Epithelial cell of esophagus (primary cell): ENCODE data around the gene NLGN1.

Experiments
- DNase-seq: peaks from one replicate; pipeline ENCODE4 v3.0.0; 2010; ENCODE audit warnings: low read depth
- H3K4me3 ChIP-seq: 2 replicates; pipeline ENCODE4 v1.5.1; 2011; ENCODE audit warnings: mild to moderate bottlenecking, low read length, control low read depth
- TF ChIP-seq, protein P1 (sequence below): IDR thresholded peaks from 2 replicates; pipeline ENCODE4 v1.5.1; 2011; ENCODE audit warnings: low read depth, mild to moderate bottlenecking, low read length, control low read depth, inconsistent platforms; ENCODE audit not compliant: insufficient read depth; ENCODE audit errors: missing control alignments

The NLGN1 gene

DNA sequence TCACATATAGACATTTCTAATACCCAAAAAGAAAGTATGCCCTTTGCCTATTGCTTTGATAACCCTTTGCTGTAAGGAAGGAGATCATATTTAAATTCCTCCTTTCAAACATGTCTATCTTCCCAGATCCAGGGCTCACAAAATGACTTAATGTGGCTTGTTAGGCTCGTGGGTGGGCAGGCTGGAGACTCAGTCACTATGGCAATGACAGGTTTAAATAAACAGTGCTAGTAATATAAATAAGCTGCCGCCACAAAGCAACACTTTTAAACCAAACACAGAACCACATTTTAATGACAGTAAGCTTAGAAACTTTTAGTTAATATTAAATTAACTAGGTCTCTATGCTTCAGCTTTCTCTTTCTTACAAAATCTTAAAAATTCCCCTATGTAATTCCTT is 845.6 kb downstream of the NLGN1 start:
- H3K4me3 ChIP-seq, result no peak overlapping the region
- TF ChIP-seq, protein P1, sequence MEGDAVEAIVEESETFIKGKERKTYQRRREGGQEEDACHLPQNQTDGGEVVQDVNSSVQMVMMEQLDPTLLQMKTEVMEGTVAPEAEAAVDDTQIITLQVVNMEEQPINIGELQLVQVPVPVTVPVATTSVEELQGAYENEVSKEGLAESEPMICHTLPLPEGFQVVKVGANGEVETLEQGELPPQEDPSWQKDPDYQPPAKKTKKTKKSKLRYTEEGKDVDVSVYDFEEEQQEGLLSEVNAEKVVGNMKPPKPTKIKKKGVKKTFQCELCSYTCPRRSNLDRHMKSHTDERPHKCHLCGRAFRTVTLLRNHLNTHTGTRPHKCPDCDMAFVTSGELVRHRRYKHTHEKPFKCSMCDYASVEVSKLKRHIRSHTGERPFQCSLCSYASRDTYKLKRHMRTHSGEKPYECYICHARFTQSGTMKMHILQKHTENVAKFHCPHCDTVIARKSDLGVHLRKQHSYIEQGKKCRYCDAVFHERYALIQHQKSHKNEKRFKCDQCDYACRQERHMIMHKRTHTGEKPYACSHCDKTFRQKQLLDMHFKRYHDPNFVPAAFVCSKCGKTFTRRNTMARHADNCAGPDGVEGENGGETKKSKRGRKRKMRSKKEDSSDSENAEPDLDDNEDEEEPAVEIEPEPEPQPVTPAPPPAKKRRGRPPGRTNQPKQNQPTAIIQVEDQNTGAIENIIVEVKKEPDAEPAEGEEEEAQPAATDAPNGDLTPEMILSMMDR, result no peak
- DNase-seq, result no peak

DNA sequence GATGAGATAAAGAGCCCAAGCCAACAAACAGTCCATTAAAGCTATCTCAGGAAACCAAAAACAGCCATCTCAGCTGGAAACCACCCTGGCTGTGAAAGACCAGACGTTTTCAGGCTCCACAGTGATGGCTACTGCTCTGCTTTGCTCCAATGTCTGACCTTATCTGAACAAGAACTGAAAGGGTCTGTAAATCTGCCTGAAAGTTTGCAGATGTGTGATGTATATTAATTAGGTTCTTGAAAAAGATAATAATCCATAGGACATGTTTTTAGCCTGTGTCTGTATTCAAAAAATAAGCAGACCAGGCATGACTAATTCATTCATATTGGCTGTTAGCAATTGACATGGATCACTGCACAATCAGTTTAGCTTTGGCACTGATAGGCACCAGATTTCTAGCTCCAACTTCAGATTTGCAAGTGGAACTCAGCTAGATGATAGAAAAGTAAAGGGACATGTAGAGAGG is 850.2 kb downstream of the NLGN1 start:
- TF ChIP-seq, protein P1, result no peak

DNA sequence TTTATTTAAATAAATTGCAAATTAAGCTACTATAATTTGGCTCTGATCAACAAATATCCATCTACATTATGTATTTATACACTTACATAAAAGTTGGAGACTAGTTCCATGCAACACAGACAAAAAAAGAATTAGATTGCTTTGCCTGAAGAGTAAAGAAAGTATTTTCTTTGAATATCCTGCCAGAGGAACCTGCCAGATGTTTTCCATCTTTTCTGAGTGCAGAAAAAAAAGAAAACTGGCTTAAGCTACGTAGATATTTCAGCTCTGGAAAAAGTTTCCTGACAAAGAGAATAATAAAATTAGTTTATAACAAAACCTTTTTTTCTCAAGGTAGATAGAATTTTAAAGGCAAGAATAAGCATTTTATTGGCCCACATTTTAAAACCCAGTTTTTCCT is 854.1 kb downstream of the NLGN1 start:
- DNase-seq, result no peak
- TF ChIP-seq, protein P1, result no peak
- no peak overlapping the region for H3K4me3 ChIP-seq

More for the DNA sequence above, 850.2 kb downstream of the NLGN1 start:
- no peak overlapping the region for H3K4me3 ChIP-seq
- DNase-seq, result no peak

DNA sequence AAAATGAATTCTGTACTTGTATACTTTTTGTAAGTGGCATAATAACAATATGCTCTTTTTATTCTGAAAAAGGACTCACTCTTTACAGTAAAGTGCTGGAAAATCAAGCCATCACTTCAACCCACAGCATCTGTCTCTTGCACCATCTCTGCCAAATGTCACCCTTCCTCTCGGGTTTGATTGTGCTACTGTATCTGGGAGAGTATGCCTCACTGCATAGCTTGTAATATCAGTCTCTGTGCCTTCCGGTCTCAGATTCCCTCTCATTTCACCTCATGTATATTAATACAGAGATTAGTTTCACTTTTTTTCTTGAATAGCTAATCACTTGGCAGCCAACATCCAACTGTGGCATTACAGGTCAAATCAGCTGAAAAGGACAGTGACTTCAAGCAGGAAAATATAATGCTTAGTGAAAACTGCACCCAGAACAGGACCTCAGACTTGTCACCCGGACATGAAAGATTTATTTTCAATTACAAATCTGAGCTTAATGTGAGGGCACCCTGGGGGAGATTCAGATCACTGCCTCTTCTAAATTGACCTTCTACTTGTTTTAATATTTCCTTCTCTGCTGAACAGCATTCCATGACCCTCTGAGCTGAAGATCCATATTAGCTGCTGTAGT is 855.8 kb downstream of the NLGN1 start:
- no peak overlapping the region for H3K4me3 ChIP-seq
- TF ChIP-seq, protein P1, result no peak
- DNase-seq, result no peak

DNA sequence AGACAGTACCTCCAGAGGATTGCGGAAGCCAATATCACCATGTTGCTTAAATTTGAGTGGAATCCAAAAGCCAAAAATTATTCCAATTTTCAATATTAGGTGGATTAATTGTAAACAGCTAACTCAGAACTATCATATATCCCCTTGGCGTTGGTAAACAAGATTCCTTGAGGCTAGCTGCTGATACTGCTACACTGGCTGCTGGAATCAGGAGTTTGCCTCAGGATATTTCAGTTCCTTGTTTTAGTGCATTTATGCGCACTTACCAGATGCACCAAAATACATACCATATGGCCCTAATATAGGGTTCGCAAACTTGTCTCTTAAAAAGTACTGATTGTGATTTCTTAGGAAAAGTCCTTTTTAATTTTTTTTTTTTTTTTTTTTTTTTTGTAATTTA is 856.4 kb downstream of the NLGN1 start:
- no peak for DNase-seq
- no peak overlapping the region for H3K4me3 ChIP-seq
- TF ChIP-seq, protein P1, result no peak

DNA sequence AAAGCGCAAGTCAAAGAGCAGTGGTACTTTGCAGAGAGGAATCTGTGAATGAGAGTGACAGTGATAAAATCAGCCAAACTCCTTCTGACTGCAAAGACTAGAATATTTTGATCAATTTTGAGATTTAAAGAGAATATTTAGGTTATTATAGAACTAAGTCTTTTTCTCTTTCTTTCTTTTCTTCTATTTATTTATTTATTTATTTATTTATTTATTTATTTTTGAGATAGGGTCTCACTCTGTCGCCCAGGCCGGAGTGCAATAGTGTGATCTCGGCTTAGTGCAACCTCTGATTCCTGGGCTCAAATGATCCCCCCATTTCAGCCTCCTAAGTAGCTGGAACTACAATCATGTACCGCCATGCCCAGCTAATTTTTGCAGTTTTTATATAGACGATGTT is 857.9 kb downstream of the NLGN1 start:
- H3K4me3 ChIP-seq, result no peak overlapping the region
- no peak for DNase-seq
- TF ChIP-seq, protein P1, result no peak

DNA sequence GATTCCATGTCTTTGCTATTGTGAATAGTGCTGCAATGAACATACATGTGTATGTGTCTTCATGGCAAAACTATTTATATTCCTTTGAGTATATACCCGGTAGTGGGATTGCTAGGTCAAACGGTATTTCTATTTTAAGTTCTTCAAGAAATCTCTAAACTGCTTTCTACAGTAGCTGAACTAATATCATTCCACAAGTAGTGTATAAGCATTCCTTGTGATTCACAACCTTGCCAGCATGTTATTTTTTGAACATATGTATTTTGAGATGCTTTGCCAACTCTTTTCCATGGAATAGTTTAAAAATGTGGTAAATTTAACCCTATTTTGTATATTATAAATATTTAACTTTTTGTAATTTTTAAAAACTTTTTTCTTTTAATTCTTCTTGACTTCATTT is 868.9 kb downstream of the NLGN1 start:
- H3K4me3 ChIP-seq, result no peak overlapping the region
- TF ChIP-seq, protein P1, result no peak
- no peak for DNase-seq
